ENCODE measurements around the gene HIBCH. TPM values are rescaled to one million over a fixed set of nuclear protein-coding genes. Genes with fewer than 3 reads are reported as not detected.

HIBCH gene
- 13.2 to 19.5 TPM (median 13.6 TPM) in 5 replicates for total RNA-seq (2022; extraction: Qiagen RNA extraction)

GRCh38 chr2:190319555-190320498 lies at the start of gene HIBCH:
Gene HIBCH (minus strand): TSS chr2:190319826. CDS start chr2:190319750, 76 bp downstream.

GRCh38 chr2:190343536-190344275 lies 24.1 kb upstream of the HIBCH start, which contains the start of gene INPP1:
Gene INPP1 (plus strand): TSS chr2:190343589. CDS start chr2:190360103, 16,514 bp downstream.

Other genes with a start within 250 kb of the HIBCH start
- 24.1 to 28.9 TPM (median 26.0 TPM) in 5 replicates for gene INPP1, start 23.8 kb upstream of the HIBCH start, total RNA-seq (2022; extraction: Qiagen RNA extraction)
- gene MFSD6, start 88.5 kb upstream of the HIBCH start, total RNA-seq (2022; extraction: Qiagen RNA extraction) = 18.6 to 28.0 TPM (median 24.3 TPM) in 5 replicates
- gene NEMP2, start 214.9 kb upstream of the HIBCH start, total RNA-seq (2022; extraction: Qiagen RNA extraction) = 4.9 to 9.6 TPM (median 7.5 TPM) in 5 replicates

Data from A549 treated with CORT108297 at 1 μM for 4 hours (cell line).